Right lobe of liver (tissue), 4 donors: Measurements from ENCODE around the gene ULBP2.

Experiments used
- POLR2A ChIP-seq: fragments of 450-650 bp; IDR thresholded peaks from one replicate; pipeline ENCODE4 v1.6.1; 2017; ENCODE audit warnings: antibody characterized with exemption, mild to moderate bottlenecking
- TF ChIP-seq, protein P1 (sequence below), 4 donors: fragments of 200-600 bp in 3 of 4; fragments of 450-650 bp in 1 of 4; IDR thresholded peaks; one replicate each; pipeline versions ENCODE4 v1.5.1 to v1.8.0; 2016 to 2022; ENCODE audit warnings: antibody characterized with exemption in 4 of 4, mild to moderate bottlenecking in 2 of 4
- donor health status: DM: no; HTN: no; CAD: no.
- donor health status: DM: no; HTN: no; CAD: no.
- donor health status: DM: no; HTN: yes; CAD: no.

DNA sequence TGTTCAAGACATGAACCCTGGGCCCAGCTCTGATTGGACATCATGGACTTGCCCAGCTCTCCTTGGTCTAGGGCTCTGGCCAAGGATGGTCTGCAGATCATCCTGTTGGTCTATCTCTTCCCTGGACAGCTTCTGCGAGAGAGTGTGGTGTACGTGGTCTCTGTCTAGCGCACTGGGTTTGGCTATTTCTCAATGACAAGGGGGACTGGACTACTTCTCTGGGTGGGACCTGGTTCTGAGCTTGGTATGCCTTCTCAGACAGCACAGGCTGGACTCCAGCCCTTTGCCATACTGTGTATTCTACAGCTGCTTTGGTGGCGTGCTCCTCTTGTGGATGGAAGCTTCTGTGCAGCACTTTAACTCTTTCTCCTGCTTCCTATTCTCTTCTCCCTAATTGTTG lies 35.4 kb upstream of the ULBP2 start:
- TF ChIP-seq POLR2A = no peak
- TF ChIP-seq, protein P1, sequence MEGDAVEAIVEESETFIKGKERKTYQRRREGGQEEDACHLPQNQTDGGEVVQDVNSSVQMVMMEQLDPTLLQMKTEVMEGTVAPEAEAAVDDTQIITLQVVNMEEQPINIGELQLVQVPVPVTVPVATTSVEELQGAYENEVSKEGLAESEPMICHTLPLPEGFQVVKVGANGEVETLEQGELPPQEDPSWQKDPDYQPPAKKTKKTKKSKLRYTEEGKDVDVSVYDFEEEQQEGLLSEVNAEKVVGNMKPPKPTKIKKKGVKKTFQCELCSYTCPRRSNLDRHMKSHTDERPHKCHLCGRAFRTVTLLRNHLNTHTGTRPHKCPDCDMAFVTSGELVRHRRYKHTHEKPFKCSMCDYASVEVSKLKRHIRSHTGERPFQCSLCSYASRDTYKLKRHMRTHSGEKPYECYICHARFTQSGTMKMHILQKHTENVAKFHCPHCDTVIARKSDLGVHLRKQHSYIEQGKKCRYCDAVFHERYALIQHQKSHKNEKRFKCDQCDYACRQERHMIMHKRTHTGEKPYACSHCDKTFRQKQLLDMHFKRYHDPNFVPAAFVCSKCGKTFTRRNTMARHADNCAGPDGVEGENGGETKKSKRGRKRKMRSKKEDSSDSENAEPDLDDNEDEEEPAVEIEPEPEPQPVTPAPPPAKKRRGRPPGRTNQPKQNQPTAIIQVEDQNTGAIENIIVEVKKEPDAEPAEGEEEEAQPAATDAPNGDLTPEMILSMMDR (IDR thresholded peaks at IDR 0.05) = no peak
